Left lobe of liver (tissue), 2 donors: ENCODE measurements around the gene FAM3C. TPM values are rescaled to one million over a fixed set of nuclear protein-coding genes. Genes with fewer than 3 reads are reported as not detected.
"Not testable (repeated sequence)": the region's sequence is repeated elsewhere in the genome, so short reads cannot be mapped to it uniquely, and the experiment has no call there.

Source experiments
- ATAC-seq: fragments of 200-7000 bp; cut with Tn5 transposase; one replicate; pipeline ENCODE4 v1.9.1; 2020; ENCODE audit warnings: mild to moderate bottlenecking, moderate library complexity
- DNase-seq: peaks from one replicate; pipeline ENCODE4 v3.0.0-alpha.2; 2020; ENCODE audit warnings: low spot score
- total RNA-seq: library from RNA; stranded (reverse); gene quantifications from one replicate; pipeline ENCODE4 v1.2.1, GENCODE V29; 2021
- donor health status: DM: no; HTN: no; CAD: no; lungs with moderate emphysema.
- donor health status: DM: no; HTN: yes; CAD: no.

The FAM3C gene
- total RNA-seq, 1 donor from 2014 or later = 18.3 TPM

GRCh38 chr7:121334875-121335648 is 61.0 kb downstream of the FAM3C start:
- ATAC-seq = no peak
- no peak for DNase-seq

- ATAC-seq = no peak
Observed at GRCh38 chr7:121334376-121334775, 61.7 kb downstream of the FAM3C start.

GRCh38 chr7:121331574-121331973 is 64.5 kb downstream of the FAM3C start:
- ATAC-seq (no peak), DNase-seq (no peak)

More at GRCh38 chr7:121334376-121334775, 61.7 kb downstream of the FAM3C start:
- no peak for DNase-seq

GRCh38 chr7:121331048-121331447 is 65.1 kb downstream of the FAM3C start:
- ATAC-seq = no peak
- DNase-seq = no peak

GRCh38 chr7:121330053-121330833 is 65.9 kb downstream of the FAM3C start:
- no peak for DNase-seq

GRCh38 chr7:121329191-121330052 is 66.7 kb downstream of the FAM3C start:
- ATAC-seq = peak; percentile 64
- no peak for DNase-seq

More at GRCh38 chr7:121330053-121330833, 65.9 kb downstream of the FAM3C start:
- peak; percentile 64 for ATAC-seq

- no peak for ATAC-seq
- no peak for DNase-seq
Observed at GRCh38 chr7:121328508-121329190, 67.5 kb downstream of the FAM3C start, which contains the start of gene WNT16. Gene WNT16 (plus strand): TSS chr7:121329000. CDS start chr7:121329293, 293 bp downstream.

- DNase-seq (no peak), ATAC-seq (peak; percentile 69)
Observed at GRCh38 chr7:121327671-121328070, 68.4 kb downstream of the FAM3C start.

GRCh38 chr7:121323515-121324302 is 72.4 kb downstream of the FAM3C start:
- no peak for DNase-seq
- ATAC-seq = no peak

GRCh38 chr7:121322460-121322859 is 73.6 kb downstream of the FAM3C start:
- no peak for ATAC-seq
- no peak for DNase-seq

- DNase-seq, ATAC-seq: not testable (repeated sequence)
Observed at GRCh38 chr7:121315170-121315569, 80.9 kb downstream of the FAM3C start.

- ATAC-seq (peak; percentile 86), DNase-seq (no peak)
Observed at GRCh38 chr7:121313793-121314676, 82.1 kb downstream of the FAM3C start.

GRCh38 chr7:121313220-121313792 is 82.8 kb downstream of the FAM3C start:
- no peak for DNase-seq
- no peak for ATAC-seq

GRCh38 chr7:121307021-121307574 is 89.0 kb downstream of the FAM3C start:
- DNase-seq = no peak
- no peak for ATAC-seq

- ATAC-seq (no peak), DNase-seq (no peak)
Observed at GRCh38 chr7:121306565-121306964, 89.5 kb downstream of the FAM3C start.

- DNase-seq (no peak), ATAC-seq (peak; percentile 67)
Observed at GRCh38 chr7:121305109-121305508, 91.0 kb downstream of the FAM3C start.

- DNase-seq (no peak), ATAC-seq (no peak)
Observed at GRCh38 chr7:121304102-121304658, 91.9 kb downstream of the FAM3C start.
